Stimulated activated CD4-positive, alpha-beta T cell treated with anti-CD3 and anti-CD28 coated beads, Interleukin-12 subunit alpha, Interleukin-12 subunit beta, amount 100 ng/mL, for 24 hours (primary cell): ENCODE measurements around the gene TMEM232.

Source experiments
- DNase-seq, 2 experiments: peaks; one replicate each; pipeline ENCODE4 v3.0.0-alpha.2; 2020; ENCODE audit warnings: low read depth in 2 of 2

TMEM232 gene

GRCh38 chr5:110402562-110402961 is 323.9 kb downstream of the TMEM232 start:
- DNase-seq = no peak

GRCh38 chr5:110401881-110402280 is 324.6 kb downstream of the TMEM232 start:
- no peak for DNase-seq

GRCh38 chr5:110398951-110399350 is 327.5 kb downstream of the TMEM232 start:
- DNase-seq = no peak

- DNase-seq = no peak
These were observed 329.2 kb downstream of the TMEM232 start for GRCh38 chr5:110397281-110397680.

- no peak for DNase-seq
These were observed 339.7 kb downstream of the TMEM232 start for GRCh38 chr5:110386782-110387181.

- DNase-seq = no peak
These were observed 343.2 kb downstream of the TMEM232 start for GRCh38 chr5:110383231-110383630.

GRCh38 chr5:110377943-110378342 is 348.5 kb downstream of the TMEM232 start:
- no peak for DNase-seq

- no peak for DNase-seq
These were observed 349.1 kb downstream of the TMEM232 start for GRCh38 chr5:110377361-110377760.

GRCh38 chr5:110376281-110376951 is 350.1 kb downstream of the TMEM232 start:
- DNase-seq = no peak

GRCh38 chr5:110371725-110372041 is 354.8 kb downstream of the TMEM232 start:
- DNase-seq = no peak

GRCh38 chr5:110371011-110371724 is 355.3 kb downstream of the TMEM232 start:
- no peak for DNase-seq
